ENCODE measurements around the gene IL20. TPM values are rescaled to one million over a fixed set of nuclear protein-coding genes. Genes with fewer than 3 reads are reported as not detected.

IL20 gene
- total RNA-seq, 2 experiments from 2014 or later = not detected

DNA sequence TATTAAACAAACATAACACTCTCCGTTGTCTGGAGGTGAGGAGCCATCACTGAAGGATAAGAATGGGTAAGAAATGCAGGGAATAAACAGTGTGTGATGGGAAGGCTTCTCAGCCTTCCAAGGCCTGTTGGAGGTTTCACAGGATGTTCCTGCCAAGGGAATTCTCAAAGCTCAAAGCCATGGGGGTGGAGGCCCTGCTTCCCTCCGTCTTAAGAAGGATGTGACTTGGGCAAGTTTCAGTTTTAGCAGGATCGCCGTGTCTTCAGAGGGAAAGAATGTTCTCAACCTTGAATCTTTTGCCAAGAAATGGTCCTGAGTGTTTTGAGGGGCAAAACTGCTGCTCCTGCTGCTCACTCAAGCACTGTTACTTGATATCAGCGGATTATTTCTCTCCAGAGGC, 41.7 kb upstream of the IL20 start:
- ChIA-PET POLR2A (interaction anchor here (1.6 kb wide), 1 partner anchor 98 kb away, joined by 3 read pairs; the partner anchor contains the start of gene FCMR), CTCF (no interaction called here)
- Mint-ChIP-seq H3K9me3 (no peaks in the 10 kb centered on the region), H3K27me3 (no peaks in the 10 kb centered on the region), H3K4me1 (ENCODE audit: low read depth) (peaks cover 26% of the 10 kb centered on the region), H3K4me3 (no peak overlapping the region), H3K27ac (no peak overlapping the region), H3K36me3 (ENCODE audit: low read depth) (no peaks in the 10 kb centered on the region)
- TF ChIP-seq, protein P1, sequence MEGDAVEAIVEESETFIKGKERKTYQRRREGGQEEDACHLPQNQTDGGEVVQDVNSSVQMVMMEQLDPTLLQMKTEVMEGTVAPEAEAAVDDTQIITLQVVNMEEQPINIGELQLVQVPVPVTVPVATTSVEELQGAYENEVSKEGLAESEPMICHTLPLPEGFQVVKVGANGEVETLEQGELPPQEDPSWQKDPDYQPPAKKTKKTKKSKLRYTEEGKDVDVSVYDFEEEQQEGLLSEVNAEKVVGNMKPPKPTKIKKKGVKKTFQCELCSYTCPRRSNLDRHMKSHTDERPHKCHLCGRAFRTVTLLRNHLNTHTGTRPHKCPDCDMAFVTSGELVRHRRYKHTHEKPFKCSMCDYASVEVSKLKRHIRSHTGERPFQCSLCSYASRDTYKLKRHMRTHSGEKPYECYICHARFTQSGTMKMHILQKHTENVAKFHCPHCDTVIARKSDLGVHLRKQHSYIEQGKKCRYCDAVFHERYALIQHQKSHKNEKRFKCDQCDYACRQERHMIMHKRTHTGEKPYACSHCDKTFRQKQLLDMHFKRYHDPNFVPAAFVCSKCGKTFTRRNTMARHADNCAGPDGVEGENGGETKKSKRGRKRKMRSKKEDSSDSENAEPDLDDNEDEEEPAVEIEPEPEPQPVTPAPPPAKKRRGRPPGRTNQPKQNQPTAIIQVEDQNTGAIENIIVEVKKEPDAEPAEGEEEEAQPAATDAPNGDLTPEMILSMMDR (IDR thresholded peaks at IDR 0.05) = no peak
- Histone ChIP-seq H3K36me3 (ENCODE audit: insufficient read depth, low read length) (no peaks in the 10 kb centered on the region), H3K4me1 (ENCODE audit: insufficient read depth, low read length) (peaks cover 11% of the 10 kb centered on the region), H3K27ac (ENCODE audit: low read depth in 1 of 2, low read length in 2 of 2) (no peak overlapping the region), H3K9me3 (ENCODE audit: control insufficient read depth in 1 of 2, insufficient read depth in 1 of 2, low read length in 2 of 2) (no peaks in the 10 kb centered on the region), H3K4me3 (ENCODE audit: low read length) (no peak overlapping the region), H3K27me3 (ENCODE audit: control insufficient read depth in 1 of 2, insufficient read depth in 2 of 2, low read length in 2 of 2) (no peaks in the 10 kb centered on the region)
- intact Hi-C loops (cut with DNase I, micrococcal nuclease) = no loop called here
- ATAC-seq (ENCODE audit: poor library complexity) (no peak), DNase-seq (no peak)

DNA sequence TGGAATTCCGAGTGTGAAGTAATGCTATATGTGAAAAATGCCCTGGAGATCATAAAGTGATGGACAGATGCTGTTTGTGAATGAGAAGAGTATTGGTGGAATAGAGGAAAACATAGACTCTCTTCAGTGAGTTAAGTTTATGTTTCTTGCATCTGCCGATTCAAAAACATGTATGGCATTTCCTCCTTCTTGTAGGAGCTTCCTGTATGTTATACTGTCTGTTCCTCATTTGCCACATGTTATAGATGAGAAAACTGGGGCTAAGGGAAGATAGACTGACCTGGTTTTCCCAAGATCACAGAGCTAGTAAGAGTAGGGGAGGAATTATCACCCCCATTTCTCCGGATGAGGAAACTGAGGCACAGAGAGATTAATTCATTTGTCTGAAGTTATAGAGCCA, 41.1 kb upstream of the IL20 start:
- Histone ChIP-seq H3K9me3 (ENCODE audit: control insufficient read depth in 1 of 2, insufficient read depth in 1 of 2, low read length in 2 of 2) (no peaks in the 10 kb centered on the region), H3K4me3 (ENCODE audit: low read length) (no peak overlapping the region), H3K27ac (ENCODE audit: low read depth in 1 of 2, low read length in 2 of 2) (no peak overlapping the region), H3K4me1 (ENCODE audit: insufficient read depth, low read length) (peaks cover 17% of the 10 kb centered on the region), H3K36me3 (ENCODE audit: insufficient read depth, low read length) (no peaks in the 10 kb centered on the region), H3K27me3 (ENCODE audit: control insufficient read depth in 1 of 2, insufficient read depth in 2 of 2, low read length in 2 of 2) (no peaks in the 10 kb centered on the region)
- no peaks in the 10 kb centered on the region for H3K27me3 Mint-ChIP-seq
- CTCF ChIA-PET = interaction anchor here (1.1 kb wide), 1 partner anchor 166 kb away, joined by 3 read pairs; no protein-coding TSS in a partner anchor
- H3K9me3 Mint-ChIP-seq = no peaks in the 10 kb centered on the region
- H3K36me3 Mint-ChIP-seq (ENCODE audit: low read depth) = no peaks in the 10 kb centered on the region
- TF ChIP-seq, protein P1 (IDR thresholded peaks at IDR 0.05) = no peak
- H3K27ac Mint-ChIP-seq = no peak overlapping the region
- H3K4me3 Mint-ChIP-seq = no peak overlapping the region
- H3K4me1 Mint-ChIP-seq (ENCODE audit: low read depth) = peaks cover 32% of the 10 kb centered on the region
- intact Hi-C loops (cut with DNase I, micrococcal nuclease) = no loop called here
- POLR2A ChIA-PET = interaction anchor here (1.6 kb wide), 1 partner anchor 98 kb away, joined by 3 read pairs; the partner anchor contains the start of gene FCMR
- DNase-seq (no peak), ATAC-seq (ENCODE audit: poor library complexity) (no peak)

DNA sequence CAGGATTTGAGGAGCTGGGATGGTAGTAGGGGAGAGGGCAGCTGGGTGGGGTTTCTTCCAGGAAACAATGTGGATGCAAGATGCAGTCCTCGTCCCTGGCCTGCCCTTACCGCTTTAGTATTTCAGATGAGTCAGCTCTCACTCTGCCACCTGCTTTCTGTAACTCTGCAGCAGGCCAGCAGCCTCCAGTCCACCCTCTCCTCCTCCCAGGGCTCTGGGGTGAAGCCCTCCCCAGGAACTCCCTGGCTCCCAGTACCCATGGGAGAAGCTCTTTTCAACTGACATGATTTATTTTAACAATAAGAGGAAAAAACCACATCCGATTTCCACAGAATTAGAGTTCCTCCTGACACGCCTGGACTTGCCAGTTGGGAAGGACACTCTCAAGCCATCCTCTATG, 39.0 kb upstream of the IL20 start:
- DNase-seq (no peak), ATAC-seq (ENCODE audit: poor library complexity) (no peak)
- CTCF ChIA-PET = interaction anchor here (0.9 to 1.8 kb wide), 2 partner anchors 9 to 38 kb away, joined by 3 to 4 read pairs; partner anchors contain the start of gene IL20
- POLR2A ChIA-PET = interaction anchor here (1.1 to 1.3 kb wide), 2 partner anchors 9 to 79 kb away, joined by 3 read pairs; no protein-coding TSS in a partner anchor
- no peaks in the 10 kb centered on the region for H3K36me3 Mint-ChIP-seq (ENCODE audit: low read depth)
- Histone ChIP-seq H3K27ac (ENCODE audit: low read depth in 1 of 2, low read length in 2 of 2) (no peak overlapping the region), H3K36me3 (ENCODE audit: insufficient read depth, low read length) (no peaks in the 10 kb centered on the region), H3K9me3 (ENCODE audit: control insufficient read depth in 1 of 2, insufficient read depth in 1 of 2, low read length in 2 of 2) (no peaks in the 10 kb centered on the region), H3K4me3 (ENCODE audit: low read length) (no peak overlapping the region), H3K4me1 (ENCODE audit: insufficient read depth, low read length) (peaks cover 25% of the 10 kb centered on the region), H3K27me3 (ENCODE audit: control insufficient read depth in 1 of 2, insufficient read depth in 2 of 2, low read length in 2 of 2) (no peaks in the 10 kb centered on the region)
- no peak overlapping the region for H3K27ac Mint-ChIP-seq
- H3K27me3 Mint-ChIP-seq = no peaks in the 10 kb centered on the region
- TF ChIP-seq, protein P1 (IDR thresholded peaks at IDR 0.05) = no peak
- intact Hi-C loops (cut with DNase I, micrococcal nuclease) = no loop called here
- no peaks in the 10 kb centered on the region for H3K9me3 Mint-ChIP-seq
- no peak overlapping the region for H3K4me3 Mint-ChIP-seq
- H3K4me1 Mint-ChIP-seq (ENCODE audit: low read depth) = peaks cover 41% of the 10 kb centered on the region
